GM19099 (cell line): Measurements from ENCODE around the gene ATG16L2.

ENCODE experiments used
- POLR2A ChIP-seq: IDR thresholded peaks from 3 replicates; pipeline ENCODE4 v1.6.1; 2011; ENCODE audit warnings: low read depth; ENCODE audit not compliant: insufficient read length; ENCODE audit errors: extremely low read depth

Gene ATG16L2

GRCh38 chr11:72828081-72828567, 13.9 kb downstream of the ATG16L2 start:
- TF ChIP-seq POLR2A: no peak

DNA sequence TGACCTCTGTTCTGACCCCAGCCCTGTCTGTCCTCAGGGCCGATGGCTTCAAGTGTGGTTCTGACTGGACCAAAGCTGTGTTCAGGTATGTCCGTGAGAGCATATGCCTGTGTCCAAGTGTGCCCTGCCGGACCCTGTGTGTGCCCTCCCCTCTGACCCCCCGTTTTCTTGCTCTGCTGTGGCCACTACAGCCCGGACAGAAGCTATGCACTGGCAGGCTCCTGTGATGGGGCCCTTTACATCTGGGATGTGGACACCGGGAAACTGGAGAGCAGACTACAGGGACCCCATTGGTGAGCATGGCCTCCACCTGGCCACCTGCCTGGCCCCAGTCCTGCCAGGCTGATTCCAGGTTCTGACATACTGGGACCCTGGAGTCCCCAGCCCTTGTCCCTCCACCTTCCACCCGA, 14.5 kb downstream of the ATG16L2 start:
- TF ChIP-seq POLR2A: no peak

DNA sequence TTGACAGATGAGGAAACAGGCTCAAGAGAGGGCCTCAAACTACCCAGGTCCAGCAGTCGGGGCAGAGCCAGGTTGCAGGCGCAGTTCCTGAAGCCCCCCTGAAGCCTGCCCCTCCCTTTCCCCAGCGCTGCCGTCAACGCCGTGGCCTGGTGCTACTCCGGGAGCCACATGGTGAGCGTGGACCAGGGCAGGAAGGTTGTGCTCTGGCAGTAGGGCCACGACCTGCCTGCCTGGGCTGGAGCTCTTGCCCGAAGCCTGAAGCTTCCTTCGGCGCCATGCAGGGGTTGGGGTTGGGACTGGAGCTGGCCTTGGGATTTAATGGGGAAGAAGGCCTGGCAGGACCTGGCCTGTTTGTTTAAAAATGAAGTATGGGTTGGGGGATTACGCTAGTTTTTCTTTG, 15.0 kb downstream of the ATG16L2 start:
- no peak for TF ChIP-seq POLR2A

DNA sequence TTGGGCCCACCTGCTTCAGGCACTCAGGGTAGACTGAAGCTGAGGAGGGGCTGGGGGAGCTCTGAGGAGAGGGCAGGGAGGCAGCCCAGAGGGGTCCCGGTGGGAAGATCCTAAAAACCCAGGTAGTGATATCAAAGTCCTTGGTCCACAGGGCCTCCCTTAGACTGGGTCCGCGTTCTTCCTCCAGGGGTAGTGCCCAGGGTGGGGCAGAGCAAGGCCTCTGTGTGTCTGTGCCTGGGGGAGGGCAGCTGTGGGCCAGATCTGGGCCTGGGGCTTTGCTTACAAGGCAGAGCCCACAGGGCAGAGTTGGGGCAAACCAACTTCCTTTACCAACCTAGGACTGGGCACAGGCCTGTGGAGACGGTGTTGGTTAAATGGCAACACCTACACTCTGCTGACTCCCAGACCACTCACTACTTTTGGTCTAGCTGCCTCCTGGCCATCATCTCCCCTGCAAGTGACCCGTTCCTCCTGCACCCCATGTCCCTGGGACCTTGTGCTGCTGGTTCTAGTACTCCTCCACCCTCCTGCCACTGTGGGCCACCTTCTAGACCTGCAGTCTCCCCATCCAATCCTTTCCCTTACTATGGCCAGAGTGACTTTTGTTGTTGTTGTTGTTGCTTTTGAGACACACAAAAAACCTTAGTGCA, 15.8 kb downstream of the ATG16L2 start:
- TF ChIP-seq POLR2A: peak; percentile 38

GRCh38 chr11:72831521-72832300, 17.5 kb downstream of the ATG16L2 start:
- no peak for TF ChIP-seq POLR2A

DNA sequence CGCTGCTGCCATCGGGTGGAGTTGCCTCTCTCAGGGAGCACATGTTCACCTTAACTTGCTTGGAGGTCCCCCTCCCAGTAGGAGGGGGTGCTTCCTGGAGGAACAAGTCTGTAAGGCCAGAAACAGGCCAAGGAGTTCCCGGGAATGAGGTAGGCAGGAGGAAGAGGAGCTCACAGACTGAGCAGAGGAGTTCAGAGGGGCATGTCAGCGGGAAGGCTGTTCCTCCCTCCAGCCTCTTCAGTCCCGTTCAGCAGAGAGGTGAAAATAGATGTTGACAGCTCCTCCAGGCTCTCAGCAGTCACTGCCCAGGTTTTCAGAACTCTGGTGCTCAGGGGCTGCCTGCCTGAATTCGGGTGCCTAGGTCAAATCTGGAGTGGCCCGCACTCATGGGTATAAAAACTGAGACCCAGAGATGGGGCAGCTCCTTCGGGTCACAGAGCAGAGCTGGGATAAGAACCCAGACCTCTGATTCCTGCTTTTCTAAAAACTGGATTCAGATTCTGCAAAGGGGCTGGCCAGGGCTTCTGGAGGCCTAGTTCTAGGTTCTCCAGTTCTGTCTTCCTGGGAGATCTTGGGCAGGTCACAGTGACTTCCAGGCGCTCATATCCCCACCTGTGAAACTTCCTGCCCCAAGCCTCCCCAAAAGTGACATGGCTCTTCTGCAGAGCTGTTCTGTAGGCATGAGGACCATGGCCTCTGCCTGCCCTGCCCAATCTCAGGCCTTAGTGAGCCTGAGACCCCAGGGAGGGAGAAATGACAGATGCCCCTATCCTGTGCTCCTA, 18.3 kb downstream of the ATG16L2 start:
- no peak for TF ChIP-seq POLR2A

DNA sequence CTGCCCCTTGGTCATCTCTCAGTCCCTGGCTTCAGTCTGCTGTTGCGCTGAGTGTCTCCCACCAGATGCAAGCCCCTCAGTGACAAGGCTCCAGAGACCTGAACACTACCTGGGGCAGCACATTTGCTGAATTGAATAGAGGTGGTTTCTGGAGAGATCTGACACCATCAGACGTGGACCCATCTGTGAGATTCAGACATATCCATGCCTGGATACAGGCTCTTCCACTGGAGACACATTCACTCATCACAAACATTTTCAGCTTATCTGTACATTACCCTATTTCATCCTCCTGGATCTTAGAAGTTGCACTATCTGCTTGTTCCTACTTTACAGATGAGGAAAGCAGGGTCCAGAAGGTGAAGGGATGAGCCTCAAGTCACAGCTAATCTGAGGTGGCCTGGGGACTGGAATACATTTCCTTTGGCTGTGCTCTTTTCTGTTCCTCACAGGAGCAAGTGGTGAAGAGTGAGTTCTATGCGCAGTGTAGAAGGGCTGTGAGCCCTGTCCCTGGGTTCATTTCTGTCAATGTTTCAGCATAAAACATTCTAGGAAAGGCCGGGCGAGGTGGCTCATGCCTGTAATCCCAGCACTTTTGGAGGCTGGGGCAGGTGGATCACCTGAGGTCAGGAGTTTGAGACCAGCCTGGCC, 19.0 kb downstream of the ATG16L2 start:
- no peak for TF ChIP-seq POLR2A

GRCh38 chr11:72833811-72834493, 19.7 kb downstream of the ATG16L2 start:
- no peak for TF ChIP-seq POLR2A

DNA sequence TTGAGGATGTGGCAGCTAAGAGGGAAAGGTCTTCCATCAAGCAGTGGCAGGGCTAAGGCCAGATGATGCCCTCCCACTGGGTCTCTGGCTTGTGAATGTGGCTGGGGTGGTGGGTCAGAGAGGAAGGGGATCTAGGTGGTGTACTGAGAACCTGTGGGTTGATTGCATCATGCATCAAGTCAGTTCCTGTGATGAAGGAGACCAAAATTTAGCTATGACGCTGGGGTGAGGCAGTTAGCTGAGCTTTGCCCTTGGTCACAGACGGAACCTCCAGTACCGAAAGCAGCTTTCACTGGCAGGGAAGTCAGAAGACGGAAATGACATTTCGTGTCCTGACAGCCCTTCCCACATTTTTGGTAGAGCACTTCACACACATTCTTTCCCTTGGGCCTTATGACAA, 20.7 kb downstream of the ATG16L2 start:
- no peak for TF ChIP-seq POLR2A

GRCh38 chr11:72836111-72836510, 21.9 kb downstream of the ATG16L2 start:
- TF ChIP-seq POLR2A: no peak

- TF ChIP-seq POLR2A: no peak
Measured at GRCh38 chr11:72838691-72839305, 24.6 kb downstream of the ATG16L2 start.

DNA sequence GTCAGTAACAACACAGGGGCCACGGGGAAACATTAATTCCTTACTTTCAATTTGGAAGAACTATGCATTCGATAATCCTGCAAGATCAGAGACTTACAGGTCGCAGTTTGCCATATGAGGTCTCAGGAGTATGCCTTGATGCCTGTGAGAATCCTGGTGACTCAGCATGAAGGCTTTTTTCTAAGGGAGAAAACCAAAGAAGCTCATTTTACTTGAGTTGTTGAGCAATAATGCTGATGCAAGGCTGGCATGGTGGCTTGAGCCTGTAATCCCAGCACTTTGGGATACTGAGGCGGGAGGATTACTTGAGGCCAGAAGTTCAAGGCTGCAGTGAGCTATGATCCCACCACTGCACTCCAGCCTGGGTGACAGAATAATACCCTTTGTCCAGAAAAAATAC, 26.6 kb downstream of the ATG16L2 start:
- TF ChIP-seq POLR2A: no peak

GRCh38 chr11:72841397-72841796, 27.2 kb downstream of the ATG16L2 start:
- TF ChIP-seq POLR2A: no peak

DNA sequence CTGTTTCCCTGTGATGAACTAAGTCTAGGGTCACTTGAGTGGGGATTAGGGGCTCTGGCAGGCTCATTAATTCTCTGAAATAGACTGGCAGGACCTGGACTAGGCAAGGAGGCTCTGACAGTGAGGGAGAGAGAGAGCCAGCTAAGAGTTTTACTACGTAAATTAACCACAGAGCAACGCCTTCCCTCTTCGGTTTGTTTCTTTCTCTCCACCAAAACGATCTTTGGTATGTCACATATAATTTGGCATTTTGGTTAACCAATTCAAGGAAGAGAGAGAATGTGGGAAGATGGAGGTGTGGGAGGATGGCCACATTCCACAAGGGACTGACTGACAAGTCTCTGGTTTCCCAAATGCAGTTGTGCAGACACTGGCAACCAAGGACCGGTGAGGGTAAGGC, 27.9 kb downstream of the ATG16L2 start:
- TF ChIP-seq POLR2A: no peak
